ENCODE results near the gene RGS3. TPM values are rescaled to one million over a fixed set of nuclear protein-coding genes. Genes with fewer than 3 reads are reported as not detected.

The RGS3 gene
- total RNA-seq, 1 experiment from 2014 or later, result 39.4 TPM

DNA sequence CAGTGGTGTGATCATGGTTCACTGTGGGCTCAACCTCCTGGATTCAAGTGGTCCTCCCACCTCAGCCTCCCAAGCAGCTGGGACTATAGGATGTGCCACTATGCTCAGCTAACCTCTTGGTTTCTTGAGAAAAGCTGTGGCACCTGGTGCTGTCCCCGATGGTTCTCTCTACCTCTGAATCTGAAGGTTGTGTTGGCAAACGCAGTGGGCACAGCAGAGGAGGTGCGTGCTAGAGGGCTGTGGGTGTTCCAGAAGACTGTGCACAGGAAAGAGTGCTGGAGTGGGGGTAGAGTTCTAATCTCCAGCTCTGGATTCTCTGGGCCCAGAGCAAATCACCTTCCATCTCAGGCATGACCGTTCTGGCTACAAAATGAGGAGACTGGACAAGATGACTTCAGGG, 12.5 kb downstream of the RGS3 start:
- ChIA-PET CTCF (no interaction called here), RAD21 (ENCODE audit: low non-redundant PET in 1 of 2, low total read pairs in 2 of 2, uncharacterized antibody in 2 of 2, unreplicated experiment in 2 of 2) (no interaction called here), POLR2A (no interaction called here)
- Histone ChIP-seq H3K4me3 (replicated peaks in 1 of 2; ENCODE audit: low read depth in 1 of 2, low read length in 2 of 2) (no peak overlapping the region), H3K9ac (ENCODE audit: low read length) (no peak overlapping the region), H3K4me2 (ENCODE audit: low read length) (no peak overlapping the region), H2AFZ (ENCODE audit: low read depth, low read length, poor library complexity, severe bottlenecking) (no peak overlapping the region), H3K4me1 (ENCODE audit: control insufficient read depth in 1 of 2, insufficient read depth in 2 of 2, low read length in 2 of 2) (peaks cover 0 to 7% of the 10 kb centered on the region in 2 experiments; a peak in 1 of 4 replicates), H4K20me1 (ENCODE audit: insufficient read depth) (0 out of 2 replicates have a peak, but pooled peaks cover 4% of the 10 kb centered on the region), H3K79me2 (ENCODE audit: insufficient read depth, low read length) (peaks cover 96% of the 10 kb centered on the region), H3K27ac (ENCODE audit: low read depth, low read length) (no peak overlapping the region), H3K36me3 (ENCODE audit: control insufficient read depth in 1 of 2, insufficient read depth in 2 of 2, low read length in 2 of 2) (peaks cover 6 to 11% of the 10 kb centered on the region in 2 experiments; a peak in 1 of 4 replicates), H3K9me2 (ENCODE audit: insufficient read depth) (no peaks in the 10 kb centered on the region), H3K9me3 (ENCODE audit: control insufficient read depth in 1 of 2, insufficient read depth in 1 of 2, low read depth in 1 of 2, low read length in 2 of 2) (no peaks in the 10 kb centered on the region), H3K27me3 (ENCODE audit: insufficient read depth, low read length) (no peaks in the 10 kb centered on the region)
- no peak for ATAC-seq
- TF ChIP-seq SP1 (IDR thresholded peaks at IDR 0.05; ENCODE audit: low read depth) (no peak), JUND (IDR thresholded peaks at IDR 0.05) (no peak), SRF (IDR thresholded peaks at IDR 0.05; ENCODE audit: low read depth) (no peak), CEBPB (IDR thresholded peaks at IDR 0.05; ENCODE audit: low read depth) (no peak), SIN3A (IDR thresholded peaks at IDR 0.05; ENCODE audit: low read depth) (no peak), EGR1 (IDR thresholded peaks at IDR 0.05; ENCODE audit: low read depth) (no peak), TCF7L2 (IDR thresholded peaks at IDR 0.05; ENCODE audit: borderline replicate concordance, extremely low read depth, insufficient read depth, insufficient read length) (no peak), CTCF (IDR thresholded peaks at IDR 0.05 in 2 of 3, conservative IDR thresholded peaks at IDR 0.05 in 1 of 3; ENCODE audit: borderline replicate concordance in 1 of 3, insufficient read depth in 1 of 3, low read depth in 2 of 3, low read length in 2 of 3) (no peak), EZH2phosphoT487 (IDR thresholded peaks at IDR 0.05; ENCODE audit: borderline replicate concordance) (no peak), FOSL1 (IDR thresholded peaks at IDR 0.05; ENCODE audit: low read depth) (no peak), ZFX (IDR thresholded peaks at IDR 0.05) (no peak), POLR2A (IDR thresholded peaks at IDR 0.05; ENCODE audit: borderline replicate concordance, extremely low read depth, insufficient read depth, insufficient read length) (no peak), YY1 (IDR thresholded peaks at IDR 0.05; ENCODE audit: extremely low read depth, insufficient replicate concordance, low read depth, low read length) (no peak), ZNF274 (IDR thresholded peaks at IDR 0.05; ENCODE audit: low read depth, low read length) (no peak)
- TF ChIP-seq, protein P1, sequence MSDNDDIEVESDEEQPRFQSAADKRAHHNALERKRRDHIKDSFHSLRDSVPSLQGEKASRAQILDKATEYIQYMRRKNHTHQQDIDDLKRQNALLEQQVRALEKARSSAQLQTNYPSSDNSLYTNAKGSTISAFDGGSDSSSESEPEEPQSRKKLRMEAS (IDR thresholded peaks at IDR 0.05), result no peak
- TF ChIP-seq, protein P2, sequence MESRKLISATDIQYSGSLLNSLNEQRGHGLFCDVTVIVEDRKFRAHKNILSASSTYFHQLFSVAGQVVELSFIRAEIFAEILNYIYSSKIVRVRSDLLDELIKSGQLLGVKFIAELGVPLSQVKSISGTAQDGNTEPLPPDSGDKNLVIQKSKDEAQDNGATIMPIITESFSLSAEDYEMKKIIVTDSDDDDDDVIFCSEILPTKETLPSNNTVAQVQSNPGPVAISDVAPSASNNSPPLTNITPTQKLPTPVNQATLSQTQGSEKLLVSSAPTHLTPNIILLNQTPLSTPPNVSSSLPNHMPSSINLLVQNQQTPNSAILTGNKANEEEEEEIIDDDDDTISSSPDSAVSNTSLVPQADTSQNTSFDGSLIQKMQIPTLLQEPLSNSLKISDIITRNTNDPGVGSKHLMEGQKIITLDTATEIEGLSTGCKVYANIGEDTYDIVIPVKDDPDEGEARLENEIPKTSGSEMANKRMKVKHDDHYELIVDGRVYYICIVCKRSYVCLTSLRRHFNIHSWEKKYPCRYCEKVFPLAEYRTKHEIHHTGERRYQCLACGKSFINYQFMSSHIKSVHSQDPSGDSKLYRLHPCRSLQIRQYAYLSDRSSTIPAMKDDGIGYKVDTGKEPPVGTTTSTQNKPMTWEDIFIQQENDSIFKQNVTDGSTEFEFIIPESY (IDR thresholded peaks at IDR 0.05; ENCODE audit: extremely low read depth, insufficient replicate concordance, low read length), result no peak
- TF ChIP-seq, protein P3, sequence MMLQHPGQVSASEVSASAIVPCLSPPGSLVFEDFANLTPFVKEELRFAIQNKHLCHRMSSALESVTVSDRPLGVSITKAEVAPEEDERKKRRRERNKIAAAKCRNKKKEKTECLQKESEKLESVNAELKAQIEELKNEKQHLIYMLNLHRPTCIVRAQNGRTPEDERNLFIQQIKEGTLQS (IDR thresholded peaks at IDR 0.05), result no peak
- no TSS peak for BruUV-seq (replicated peaks)
- intact Hi-C loops (cut with micrococcal nuclease), result no loop called here
- DNase-seq (ENCODE audit: low read depth, low spot score), result no peak
